Gastrocnemius medialis (tissue), 4 donors: Measurements from ENCODE around the gene RND2.

Experiments used
- POLR2A ChIP-seq, 2 donors: fragments of 450-650 bp; IDR thresholded peaks; one replicate each; pipeline ENCODE4 v1.6.1; 2017; ENCODE audit warnings: antibody characterized with exemption in 2 of 2, mild to moderate bottlenecking in 2 of 2, moderate library complexity in 2 of 2
- TF ChIP-seq, protein P1 (sequence below), 5 experiments: fragments of 450-650 bp in 3 of 5; fragments of 200-600 bp in 2 of 5; sonication (generic) in 2 of 5; IDR thresholded peaks in 4 of 5; conservative IDR thresholded peaks in 1 of 5; 1 replicate in 4 of 5; 2 replicates in 1 of 5; pipeline ENCODE4 v1.5.1; 2016 to 2019; ENCODE audit warnings: antibody characterized with exemption in 5 of 5, mild to moderate bottlenecking in 3 of 5, moderate library complexity in 3 of 5

DNA sequence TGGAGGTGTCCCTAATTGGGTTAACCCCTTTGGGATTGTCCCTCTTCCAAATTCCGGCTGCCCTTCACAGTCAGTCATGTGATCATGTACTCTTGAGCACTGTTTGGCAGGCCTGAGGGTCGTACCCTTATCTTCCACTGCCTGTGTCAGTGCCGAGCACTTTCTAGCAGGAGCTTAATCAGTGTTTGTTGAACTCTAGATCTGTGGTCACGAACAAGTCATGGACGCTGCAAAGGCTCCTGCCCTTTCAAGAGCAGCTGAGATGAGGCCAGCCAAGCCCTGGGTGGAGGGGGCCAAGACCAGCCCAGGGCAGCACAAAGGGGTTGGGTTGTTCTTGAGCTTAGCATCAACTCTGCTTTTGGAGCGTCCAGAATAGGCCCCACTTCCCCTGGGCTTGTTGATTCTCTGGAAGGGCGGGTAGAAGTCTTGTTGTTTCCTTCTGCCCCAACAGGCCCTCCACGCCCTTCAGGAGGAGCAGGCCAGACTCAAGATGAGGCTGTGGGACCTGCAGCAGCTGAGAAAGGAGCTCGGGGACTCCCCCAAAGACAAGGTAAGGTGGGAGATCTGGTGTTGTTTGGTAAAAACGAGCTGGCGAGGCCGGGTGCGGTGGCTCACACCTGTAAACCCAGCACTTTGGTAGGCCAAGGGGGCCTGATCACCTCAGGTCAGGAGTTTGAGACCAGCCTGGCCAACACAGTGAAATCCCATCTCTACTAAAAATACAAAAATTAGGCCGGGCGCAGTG is 13.1 kb upstream of the RND2 start:
- TF ChIP-seq, protein P1, sequence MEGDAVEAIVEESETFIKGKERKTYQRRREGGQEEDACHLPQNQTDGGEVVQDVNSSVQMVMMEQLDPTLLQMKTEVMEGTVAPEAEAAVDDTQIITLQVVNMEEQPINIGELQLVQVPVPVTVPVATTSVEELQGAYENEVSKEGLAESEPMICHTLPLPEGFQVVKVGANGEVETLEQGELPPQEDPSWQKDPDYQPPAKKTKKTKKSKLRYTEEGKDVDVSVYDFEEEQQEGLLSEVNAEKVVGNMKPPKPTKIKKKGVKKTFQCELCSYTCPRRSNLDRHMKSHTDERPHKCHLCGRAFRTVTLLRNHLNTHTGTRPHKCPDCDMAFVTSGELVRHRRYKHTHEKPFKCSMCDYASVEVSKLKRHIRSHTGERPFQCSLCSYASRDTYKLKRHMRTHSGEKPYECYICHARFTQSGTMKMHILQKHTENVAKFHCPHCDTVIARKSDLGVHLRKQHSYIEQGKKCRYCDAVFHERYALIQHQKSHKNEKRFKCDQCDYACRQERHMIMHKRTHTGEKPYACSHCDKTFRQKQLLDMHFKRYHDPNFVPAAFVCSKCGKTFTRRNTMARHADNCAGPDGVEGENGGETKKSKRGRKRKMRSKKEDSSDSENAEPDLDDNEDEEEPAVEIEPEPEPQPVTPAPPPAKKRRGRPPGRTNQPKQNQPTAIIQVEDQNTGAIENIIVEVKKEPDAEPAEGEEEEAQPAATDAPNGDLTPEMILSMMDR (IDR thresholded peaks at IDR 0.05 in 4 of 5, conservative IDR thresholded peaks at IDR 0.05 in 1 of 5): no peak
- TF ChIP-seq POLR2A (IDR thresholded peaks at IDR 0.05): no peak
